Astrocyte (in vitro differentiated cells and primary cell): ENCODE data around the gene DOLPP1. TPM values are rescaled to one million over a fixed set of nuclear protein-coding genes. Genes with fewer than 3 reads are reported as not detected.
A peak's percentile ranks its signal among the peaks of the same experiment; 100 is the strongest.

ENCODE experiments used
- DNase-seq: peaks from one replicate; pipeline ENCODE4 v3.0.0-alpha.2; 2010; ENCODE audit warnings: low read depth
- FAIRE-seq: peaks from 2 replicates; lab custom pipeline; 2011; peaks lifted over from hg19 to GRCh38; lab: Jason Lieb, UNC
- H2AFZ ChIP-seq: 2 replicates; pipeline ENCODE4 v1.6.0; 2012; ENCODE audit warnings: low read depth, low read length, inconsistent platforms
- H3K27ac ChIP-seq: 2 replicates; pipeline ENCODE4 v1.5.1; 2011; ENCODE audit warnings: low read depth, low read length, inconsistent platforms
- H3K27me3 ChIP-seq: 2 replicates; pipeline ENCODE4 v1.6.0; 2011; ENCODE audit warnings: low read length, inconsistent platforms; ENCODE audit not compliant: insufficient read depth
- H3K36me3 ChIP-seq: 2 replicates; pipeline ENCODE4 v1.5.1; 2011; ENCODE audit warnings: low read length, inconsistent platforms; ENCODE audit not compliant: insufficient read depth
- H3K4me1 ChIP-seq: 2 replicates; pipeline ENCODE4 v1.5.1; 2011; ENCODE audit warnings: low read length, inconsistent platforms; ENCODE audit not compliant: insufficient read depth
- H3K4me2 ChIP-seq: 2 replicates; pipeline ENCODE4 v1.6.0; 2012; ENCODE audit warnings: low read length, inconsistent platforms
- H3K4me3 ChIP-seq: 2 replicates; pipeline ENCODE4 v1.5.1; 2011; ENCODE audit warnings: low read depth, mild to moderate bottlenecking, low read length, inconsistent platforms; ENCODE audit not compliant: insufficient read depth
- H3K79me2 ChIP-seq: 2 replicates; pipeline ENCODE4 v1.6.0; 2012; ENCODE audit warnings: mild to moderate bottlenecking, low read length, inconsistent platforms; ENCODE audit not compliant: insufficient read depth
- H3K9ac ChIP-seq: 2 replicates; pipeline ENCODE4 v1.6.0; 2012; ENCODE audit warnings: mild to moderate bottlenecking, low read length, inconsistent platforms
- H3K9me3 ChIP-seq: 2 replicates; pipeline ENCODE4 v1.5.1; 2012; ENCODE audit warnings: low read depth, mild to moderate bottlenecking, low read length, inconsistent platforms; ENCODE audit not compliant: insufficient read depth
- H4K20me1 ChIP-seq: 2 replicates; pipeline ENCODE4 v1.6.0; 2012; ENCODE audit warnings: low read length, inconsistent platforms; ENCODE audit not compliant: insufficient read depth
- H3K27ac Mint-ChIP-seq: one replicate; pipeline ENCODE4 v1.8.0; 2021; ENCODE audit warnings: mild to moderate bottlenecking, mixed read lengths; ENCODE audit not compliant: unreplicated experiment
- H3K27me3 Mint-ChIP-seq: one replicate; pipeline ENCODE4 v1.8.0; 2021; ENCODE audit warnings: low read depth, mixed read lengths; ENCODE audit not compliant: unreplicated experiment
- H3K36me3 Mint-ChIP-seq: one replicate; pipeline ENCODE4 v1.8.0; 2021; ENCODE audit warnings: low read depth, mixed read lengths; ENCODE audit not compliant: unreplicated experiment
- H3K4me1 Mint-ChIP-seq: one replicate; pipeline ENCODE4 v1.8.0; 2021; ENCODE audit warnings: low read depth, mixed read lengths; ENCODE audit not compliant: unreplicated experiment
- H3K4me3 Mint-ChIP-seq: one replicate; pipeline ENCODE4 v1.8.0; 2021; ENCODE audit warnings: mild to moderate bottlenecking, moderate library complexity, mixed read lengths; ENCODE audit not compliant: unreplicated experiment
- H3K9me3 Mint-ChIP-seq: one replicate; pipeline ENCODE4 v1.8.0; 2021; ENCODE audit warnings: mild to moderate bottlenecking, mixed read lengths; ENCODE audit not compliant: unreplicated experiment
- CTCF ChIP-seq: IDR thresholded peaks from 2 replicates; pipeline ENCODE4 v1.5.1; 2011; ENCODE audit warnings: low read depth, mild to moderate bottlenecking, inconsistent platforms, low read length, moderate library complexity; ENCODE audit not compliant: insufficient read depth
- EZH2 ChIP-seq: IDR thresholded peaks from 2 replicates; pipeline ENCODE4 v1.6.1; 2012; ENCODE audit warnings: mild to moderate bottlenecking, low read length, inconsistent platforms; ENCODE audit not compliant: insufficient read depth
- total RNA-seq: library from RNA; stranded (reverse); gene quantifications from 2 replicates; pipeline ENCODE4 v1.2.1, GENCODE V29; 2021

DOLPP1 gene
- total RNA-seq, 1 donor from 2014 or later = 17.9 TPM

DNA sequence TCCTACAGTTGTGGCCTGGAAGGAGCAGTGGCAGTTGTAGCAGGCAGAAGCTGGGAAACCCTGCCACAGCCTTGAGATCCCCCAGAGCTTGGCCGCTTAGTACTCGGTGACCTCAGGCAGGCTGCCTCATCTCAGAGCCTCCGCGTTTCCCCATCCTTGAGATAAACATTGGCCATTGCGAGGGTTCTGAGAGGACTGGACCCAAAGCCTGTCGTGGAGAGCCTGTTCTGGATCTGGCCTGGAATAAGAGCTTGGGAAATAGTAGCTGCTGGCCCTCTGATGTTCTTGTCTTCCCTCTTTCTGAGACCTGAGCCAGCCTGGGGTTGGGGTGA, 43.2 kb upstream of the DOLPP1 start:
- Histone ChIP-seq H3K4me1 (peaks cover 10% of the 10 kb centered on the region), H3K9ac (peak overlapping the region; percentile 88), H3K4me3 (peak overlapping the region; percentile 82), H3K36me3 (no peaks in the 10 kb centered on the region), H3K4me2 (peak overlapping the region; percentile 97), H4K20me1 (peaks cover 22% of the 10 kb centered on the region), H2AFZ (no peak overlapping the region), H3K9me3 (no peaks in the 10 kb centered on the region), H3K79me2 (peaks cover 26% of the 10 kb centered on the region), H3K27ac (no peak overlapping the region), H3K27me3 (no peaks in the 10 kb centered on the region)
- H3K9me3 Mint-ChIP-seq = no peaks in the 10 kb centered on the region
- FAIRE-seq (no peak), DNase-seq (no peak)
- H3K4me3 Mint-ChIP-seq = peak overlapping the region; percentile 93
- no peak overlapping the region for H3K27ac Mint-ChIP-seq
- H3K4me1 Mint-ChIP-seq = peaks cover 15% of the 10 kb centered on the region
- peaks cover 7% of the 10 kb centered on the region for H3K36me3 Mint-ChIP-seq
- no peaks in the 10 kb centered on the region for H3K27me3 Mint-ChIP-seq
- TF ChIP-seq EZH2 (no peak), CTCF (no peak)

DNA sequence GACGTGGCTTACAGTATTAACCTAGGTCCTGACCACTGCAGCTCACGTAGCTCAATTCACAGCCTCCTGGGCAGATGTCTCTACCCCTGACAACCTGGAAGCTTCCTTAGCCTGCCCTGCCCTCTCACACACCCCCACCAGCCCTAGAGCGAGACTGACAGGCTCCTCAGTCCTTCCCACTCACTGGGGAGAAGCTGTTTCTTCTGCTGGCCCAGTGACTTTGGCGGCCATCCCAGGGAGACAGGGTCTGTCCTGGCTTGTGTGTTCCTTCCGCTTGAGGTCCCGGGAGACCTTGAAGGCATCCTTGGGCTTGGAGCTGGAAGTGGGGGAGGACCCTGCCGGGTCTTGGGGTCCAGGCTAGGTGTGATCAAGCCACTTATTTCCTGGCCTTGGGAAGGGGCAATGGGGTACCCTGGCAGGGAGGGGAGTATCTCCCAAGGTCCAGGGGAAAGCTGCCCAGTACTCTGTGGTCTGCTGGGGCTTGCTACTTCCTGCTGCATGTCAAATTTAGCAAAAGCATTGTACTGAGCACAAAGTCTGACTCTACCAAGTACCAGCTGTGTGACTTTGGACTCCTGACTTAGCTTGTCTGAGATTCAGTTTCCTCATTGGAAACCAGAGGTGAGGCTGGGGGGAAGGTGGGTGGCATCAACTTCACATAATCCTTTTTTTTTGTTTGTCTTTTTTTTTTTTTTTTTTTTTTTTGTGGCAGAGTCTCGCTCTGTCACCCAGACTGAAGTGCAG, 42.6 kb upstream of the DOLPP1 start:
- Histone ChIP-seq H4K20me1 (peaks cover 22% of the 10 kb centered on the region), H3K79me2 (peaks cover 26% of the 10 kb centered on the region), H3K36me3 (no peaks in the 10 kb centered on the region), H3K9ac (no peak overlapping the region), H2AFZ (no peak overlapping the region), H3K4me1 (peaks cover 10% of the 10 kb centered on the region), H3K27ac (no peak overlapping the region), H3K4me3 (no peak overlapping the region), H3K4me2 (peak overlapping the region; percentile 97), H3K9me3 (no peaks in the 10 kb centered on the region), H3K27me3 (no peaks in the 10 kb centered on the region)
- H3K9me3 Mint-ChIP-seq = no peaks in the 10 kb centered on the region
- H3K4me1 Mint-ChIP-seq = peaks cover 15% of the 10 kb centered on the region
- no peak for DNase-seq
- no peak for TF ChIP-seq CTCF
- no peak for TF ChIP-seq EZH2
- H3K27ac Mint-ChIP-seq = no peak overlapping the region
- no peaks in the 10 kb centered on the region for H3K27me3 Mint-ChIP-seq
- no peak for FAIRE-seq
- peaks cover 8% of the 10 kb centered on the region for H3K36me3 Mint-ChIP-seq
- peak overlapping the region; percentile 93 for H3K4me3 Mint-ChIP-seq

DNA sequence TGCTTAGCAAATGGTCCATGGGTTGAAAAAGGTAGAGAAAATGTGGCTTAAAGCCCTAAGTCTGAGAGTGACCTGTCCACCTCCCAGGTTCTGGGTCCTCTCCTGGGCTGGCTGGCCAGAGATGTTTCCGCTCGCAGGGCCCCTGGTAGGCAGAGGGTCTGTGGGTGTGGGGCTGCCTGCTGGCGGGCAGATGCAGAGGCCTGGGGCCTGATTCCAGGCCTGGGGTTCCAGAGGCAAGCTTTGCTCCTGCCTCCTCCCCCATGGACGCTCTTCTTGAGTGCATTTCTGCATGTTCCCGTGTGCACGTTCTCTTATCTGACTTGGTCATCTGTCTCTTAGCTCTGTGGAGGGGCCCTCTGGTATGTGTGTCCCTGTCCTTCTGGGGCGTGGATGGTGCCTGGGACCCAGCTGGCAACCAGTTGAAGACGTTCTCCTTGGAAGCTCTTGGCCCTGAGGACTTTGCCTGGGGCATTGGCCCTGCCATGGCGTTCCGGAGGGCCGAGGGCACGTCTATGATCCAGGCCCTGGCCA, 40.7 kb upstream of the DOLPP1 start:
- H3K36me3 ChIP-seq = no peaks in the 10 kb centered on the region
- Mint-ChIP-seq H3K4me1 (peaks cover 15% of the 10 kb centered on the region), H3K9me3 (no peaks in the 10 kb centered on the region), H3K36me3 (peaks cover 8% of the 10 kb centered on the region), H3K27ac (no peak overlapping the region), H3K4me3 (no peak overlapping the region), H3K27me3 (no peaks in the 10 kb centered on the region)
- H4K20me1 ChIP-seq = peaks cover 22% of the 10 kb centered on the region
- H3K79me2 ChIP-seq = peaks cover 26% of the 10 kb centered on the region
- FAIRE-seq (no peak), DNase-seq (no peak)
- no peaks in the 10 kb centered on the region for H3K27me3 ChIP-seq
- H3K9ac ChIP-seq = no peak overlapping the region
- H2AFZ ChIP-seq = no peak overlapping the region
- H3K4me2 ChIP-seq = no peak overlapping the region
- no peak overlapping the region for H3K27ac ChIP-seq
- H3K9me3 ChIP-seq = no peaks in the 10 kb centered on the region
- peaks cover 10% of the 10 kb centered on the region for H3K4me1 ChIP-seq
- TF ChIP-seq EZH2 (no peak), CTCF (no peak)
- H3K4me3 ChIP-seq = no peak overlapping the region
